AG20443 (cell line): Measurements from ENCODE around the gene MUC22.
"Not testable (repeated sequence)": the region's sequence is repeated elsewhere in the genome, so short reads cannot be mapped to it uniquely, and the experiment has no call there.

Experiments used
- DNase-seq: peaks from one replicate; pipeline ENCODE4 v3.0.0; 2012; ENCODE audit warnings: low spot score, mixed read lengths

The MUC22 gene

GRCh38 chr6:31038559-31038958, 28.3 kb downstream of the MUC22 start:
- no peak for DNase-seq

- DNase-seq, result no peak
These were observed 30.5 kb downstream of the MUC22 start for GRCh38 chr6:31040801-31041200.

GRCh38 chr6:31041372-31041974, 31.2 kb downstream of the MUC22 start:
- DNase-seq, result no peak

GRCh38 chr6:31042806-31043205, 32.5 kb downstream of the MUC22 start:
- peak; percentile 77 for DNase-seq

- DNase-seq, result no peak
These were observed 37.8 kb downstream of the MUC22 start for GRCh38 chr6:31048099-31048498.

GRCh38 chr6:31049518-31049917, 39.2 kb downstream of the MUC22 start:
- no peak for DNase-seq

GRCh38 chr6:31053187-31053586, 42.9 kb downstream of the MUC22 start:
- not testable (repeated sequence) for DNase-seq

- DNase-seq, result no peak
These were observed 43.6 kb downstream of the MUC22 start for GRCh38 chr6:31053873-31054272.

- DNase-seq, result no peak
These were observed 45.2 kb downstream of the MUC22 start for GRCh38 chr6:31055441-31055840.

- DNase-seq, result peak; percentile 44
These were observed 47.2 kb downstream of the MUC22 start for GRCh38 chr6:31057426-31058003.

GRCh38 chr6:31058128-31058894, 48.0 kb downstream of the MUC22 start:
- peak; percentile 80 for DNase-seq

GRCh38 chr6:31060145-31060544, 49.9 kb downstream of the MUC22 start:
- no peak for DNase-seq

- no peak for DNase-seq
These were observed 53.7 kb downstream of the MUC22 start for GRCh38 chr6:31063906-31064435.

GRCh38 chr6:31065556-31065955, 55.3 kb downstream of the MUC22 start:
- DNase-seq, result no peak

GRCh38 chr6:31067028-31067427, 56.8 kb downstream of the MUC22 start:
- DNase-seq, result not testable (repeated sequence)

- DNase-seq, result not testable (repeated sequence)
These were observed 57.8 kb downstream of the MUC22 start for GRCh38 chr6:31067891-31068668.

GRCh38 chr6:31068669-31069340, 58.5 kb downstream of the MUC22 start:
- DNase-seq, result peak; percentile 90

GRCh38 chr6:31070711-31071197, 60.5 kb downstream of the MUC22 start:
- DNase-seq, result peak; percentile 80

- no peak for DNase-seq
These were observed 64.1 kb downstream of the MUC22 start for GRCh38 chr6:31074401-31074800.

GRCh38 chr6:31075528-31075927, 65.3 kb downstream of the MUC22 start:
- DNase-seq, result no peak

- DNase-seq, result no peak
These were observed 66.3 kb downstream of the MUC22 start for GRCh38 chr6:31076611-31077010.
